ENCODE data around the gene FOXP2.

FOXP2 gene

GRCh38 chr7:114588506-114588905 lies 173.9 kb downstream of the FOXP2 start:
- Histone ChIP-seq H3K27ac (ENCODE audit: low read length) (no peak overlapping the region), H3K4me2 (ENCODE audit: low read length) (no peak overlapping the region), H3K27me3 (ENCODE audit: low read depth, low read length) (no peaks in the 10 kb centered on the region), H3K9ac (ENCODE audit: low read length) (no peak overlapping the region), H3K4me1 (ENCODE audit: low read length) (peaks cover 6% of the 10 kb centered on the region), H3K9me3 (ENCODE audit: insufficient read depth, low read length) (no peaks in the 10 kb centered on the region), H3K79me2 (ENCODE audit: low read length) (no peaks in the 10 kb centered on the region), H4K20me1 (ENCODE audit: insufficient read depth, low read length) (no peaks in the 10 kb centered on the region), H3K36me3 (replicated peaks; ENCODE audit: low read depth, low read length) (no peaks in the 10 kb centered on the region), H3K4me3 (ENCODE audit: low read length) (no peak overlapping the region), H2AFZ (ENCODE audit: low read depth, low read length) (no peak overlapping the region)
- TF ChIP-seq EZH2phosphoT487 (IDR thresholded peaks at IDR 0.05; ENCODE audit: low read depth) (no peak), CTCF (IDR thresholded peaks at IDR 0.05; ENCODE audit: low read depth, low read length) (no peak)

- no peaks in the 10 kb centered on the region for H3K36me3 ChIP-seq (replicated peaks; ENCODE audit: low read depth, low read length)
- no peak overlapping the region for H3K9ac ChIP-seq (ENCODE audit: low read length)
- H3K4me1 ChIP-seq (ENCODE audit: low read length): peaks cover 6% of the 10 kb centered on the region
- H3K27ac ChIP-seq (ENCODE audit: low read length): no peak overlapping the region
- H3K9me3 ChIP-seq (ENCODE audit: insufficient read depth, low read length): no peaks in the 10 kb centered on the region
- H3K4me3 ChIP-seq (ENCODE audit: low read length): no peak overlapping the region
- H2AFZ ChIP-seq (ENCODE audit: low read depth, low read length): no peak overlapping the region
- H3K27me3 ChIP-seq (ENCODE audit: low read depth, low read length): no peaks in the 10 kb centered on the region
- no peaks in the 10 kb centered on the region for H3K79me2 ChIP-seq (ENCODE audit: low read length)
- no peak for TF ChIP-seq EZH2phosphoT487 (IDR thresholded peaks at IDR 0.05; ENCODE audit: low read depth)
- no peak for TF ChIP-seq CTCF (IDR thresholded peaks at IDR 0.05; ENCODE audit: low read depth, low read length)
- no peak overlapping the region for H3K4me2 ChIP-seq (ENCODE audit: low read length)
- H4K20me1 ChIP-seq (ENCODE audit: insufficient read depth, low read length): no peaks in the 10 kb centered on the region
Observed at GRCh38 chr7:114589436-114589835, 174.8 kb downstream of the FOXP2 start.

GRCh38 chr7:114590298-114590697 lies 175.7 kb downstream of the FOXP2 start:
- Histone ChIP-seq H3K9ac (ENCODE audit: low read length) (no peak overlapping the region), H2AFZ (ENCODE audit: low read depth, low read length) (no peak overlapping the region), H3K36me3 (replicated peaks; ENCODE audit: low read depth, low read length) (no peaks in the 10 kb centered on the region), H3K4me3 (ENCODE audit: low read length) (no peak overlapping the region), H4K20me1 (ENCODE audit: insufficient read depth, low read length) (no peaks in the 10 kb centered on the region), H3K27me3 (ENCODE audit: low read depth, low read length) (no peaks in the 10 kb centered on the region), H3K4me2 (ENCODE audit: low read length) (no peak overlapping the region), H3K27ac (ENCODE audit: low read length) (no peak overlapping the region), H3K4me1 (ENCODE audit: low read length) (peaks cover 6% of the 10 kb centered on the region), H3K9me3 (ENCODE audit: insufficient read depth, low read length) (no peaks in the 10 kb centered on the region), H3K79me2 (ENCODE audit: low read length) (no peaks in the 10 kb centered on the region)
- TF ChIP-seq EZH2phosphoT487 (IDR thresholded peaks at IDR 0.05; ENCODE audit: low read depth): no peak
- no peak for TF ChIP-seq CTCF (IDR thresholded peaks at IDR 0.05; ENCODE audit: low read depth, low read length)

- Histone ChIP-seq H3K4me1 (ENCODE audit: low read length) (no peaks in the 10 kb centered on the region), H3K4me2 (ENCODE audit: low read length) (no peak overlapping the region), H3K9ac (ENCODE audit: low read length) (no peak overlapping the region), H2AFZ (ENCODE audit: low read depth, low read length) (no peak overlapping the region), H3K4me3 (ENCODE audit: low read length) (no peak overlapping the region), H3K9me3 (ENCODE audit: insufficient read depth, low read length) (no peaks in the 10 kb centered on the region), H3K79me2 (ENCODE audit: low read length) (no peaks in the 10 kb centered on the region), H3K36me3 (replicated peaks; ENCODE audit: low read depth, low read length) (no peaks in the 10 kb centered on the region), H4K20me1 (ENCODE audit: insufficient read depth, low read length) (no peaks in the 10 kb centered on the region), H3K27ac (ENCODE audit: low read length) (no peak overlapping the region), H3K27me3 (ENCODE audit: low read depth, low read length) (no peaks in the 10 kb centered on the region)
- TF ChIP-seq CTCF (IDR thresholded peaks at IDR 0.05; ENCODE audit: low read depth, low read length) (no peak), EZH2phosphoT487 (IDR thresholded peaks at IDR 0.05; ENCODE audit: low read depth) (no peak)
Observed at GRCh38 chr7:114598946-114599345, 184.3 kb downstream of the FOXP2 start.
